Neural progenitor cell (in vitro differentiated cells): ENCODE data around the gene RNF2.

ENCODE experiments used
- EZH2 ChIP-seq: fragments of 200-600 bp; sonication (generic); IDR thresholded peaks from 2 replicates; pipeline ENCODE4 v1.6.1; 2017; ENCODE audit warnings: antibody characterized with exemption, mild to moderate bottlenecking, moderate library complexity
- TF ChIP-seq, protein P1 (sequence below): fragments of 200-600 bp; sonication (generic); IDR thresholded peaks from 2 replicates; pipeline ENCODE4 v1.5.1; 2017; ENCODE audit warnings: antibody characterized with exemption, mild to moderate bottlenecking

DNA sequence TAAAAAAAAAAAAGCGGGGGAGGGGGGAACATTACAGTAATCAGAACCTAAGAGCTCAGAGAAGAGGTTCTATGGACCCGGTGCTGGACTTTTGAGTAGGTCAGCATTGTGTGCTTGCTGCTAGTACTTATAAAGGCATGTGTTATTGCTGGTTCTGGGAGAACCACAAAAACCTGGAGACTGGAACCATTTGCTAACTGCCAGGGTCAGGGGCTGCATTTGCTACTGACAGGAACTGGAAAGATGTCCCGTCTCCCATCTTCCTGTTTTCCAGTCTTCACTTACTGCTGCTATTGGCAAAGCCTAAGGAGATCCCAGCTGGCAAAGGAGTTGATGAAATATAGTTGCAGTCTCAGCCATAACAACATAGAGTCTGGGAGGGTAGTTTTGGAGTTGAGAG is 4.3 kb downstream of the RNF2 start:
- TF ChIP-seq, protein P1, sequence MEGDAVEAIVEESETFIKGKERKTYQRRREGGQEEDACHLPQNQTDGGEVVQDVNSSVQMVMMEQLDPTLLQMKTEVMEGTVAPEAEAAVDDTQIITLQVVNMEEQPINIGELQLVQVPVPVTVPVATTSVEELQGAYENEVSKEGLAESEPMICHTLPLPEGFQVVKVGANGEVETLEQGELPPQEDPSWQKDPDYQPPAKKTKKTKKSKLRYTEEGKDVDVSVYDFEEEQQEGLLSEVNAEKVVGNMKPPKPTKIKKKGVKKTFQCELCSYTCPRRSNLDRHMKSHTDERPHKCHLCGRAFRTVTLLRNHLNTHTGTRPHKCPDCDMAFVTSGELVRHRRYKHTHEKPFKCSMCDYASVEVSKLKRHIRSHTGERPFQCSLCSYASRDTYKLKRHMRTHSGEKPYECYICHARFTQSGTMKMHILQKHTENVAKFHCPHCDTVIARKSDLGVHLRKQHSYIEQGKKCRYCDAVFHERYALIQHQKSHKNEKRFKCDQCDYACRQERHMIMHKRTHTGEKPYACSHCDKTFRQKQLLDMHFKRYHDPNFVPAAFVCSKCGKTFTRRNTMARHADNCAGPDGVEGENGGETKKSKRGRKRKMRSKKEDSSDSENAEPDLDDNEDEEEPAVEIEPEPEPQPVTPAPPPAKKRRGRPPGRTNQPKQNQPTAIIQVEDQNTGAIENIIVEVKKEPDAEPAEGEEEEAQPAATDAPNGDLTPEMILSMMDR, result no peak
- TF ChIP-seq EZH2, result no peak
